Gastrocnemius medialis (tissue), 4 donors: Measurements from ENCODE around the gene FGF21. TPM values are rescaled to one million over a fixed set of nuclear protein-coding genes. Genes with fewer than 3 reads are reported as not detected.
"Not testable (repeated sequence)": the region's sequence is repeated elsewhere in the genome, so short reads cannot be mapped to it uniquely, and the experiment has no call there.

Experiments used
- ATAC-seq, 2 donors: fragments of 150-250 bp; one replicate each; pipeline ENCODE4 v1.9.1; 2016
- DNase-seq, 2 donors: peaks; one replicate each; pipeline ENCODE4 v3.0.0-alpha.2; 2019
- H3K27ac ChIP-seq, 4 donors: fragments of 200-600 bp; sonication (generic); 1 replicate in 1 of 4; 2 replicates in 3 of 4; pipeline ENCODE4 v1.5.1; 2016 to 2018; ENCODE audit warnings: mild to moderate bottlenecking in 2 of 4, moderate library complexity in 1 of 4
- H3K27me3 ChIP-seq, 3 donors: fragments of 200-600 bp; sonication (generic) in 2 of 3; 1 replicate in 1 of 3; 2 replicates in 2 of 3; pipeline versions ENCODE4 v1.5.1 to v1.6.0; 2016 to 2019; ENCODE audit warnings: mild to moderate bottlenecking in 1 of 3, moderate library complexity in 1 of 3
- H3K36me3 ChIP-seq, 2 donors: fragments of 200-600 bp; sonication (generic) in 1 of 2; one replicate each; pipeline ENCODE4 v1.5.1; 2017 to 2018
- H3K4me1 ChIP-seq, 2 donors: fragments of 200-600 bp; sonication (generic) in 1 of 2; one replicate each; pipeline ENCODE4 v1.5.1; 2016 to 2017; ENCODE audit warnings: mild to moderate bottlenecking in 2 of 2
- H3K4me3 ChIP-seq, 4 donors: fragments of 200-600 bp; sonication (generic) in 3 of 4; 1 replicate in 1 of 4; 2 replicates in 3 of 4; pipeline ENCODE4 v1.5.1; 2016 to 2019; ENCODE audit warnings: mild to moderate bottlenecking in 2 of 4
- H3K9me3 ChIP-seq, 3 donors: fragments of 200-600 bp; sonication (generic) in 2 of 3; 1 replicate in 1 of 3; 2 replicates in 2 of 3; pipeline ENCODE4 v1.5.1; 2016 to 2019
- CTCF ChIP-seq, 5 experiments: fragments of 450-650 bp in 3 of 5; fragments of 200-600 bp in 2 of 5; sonication (generic) in 2 of 5; IDR thresholded peaks in 4 of 5; conservative IDR thresholded peaks in 1 of 5; 1 replicate in 4 of 5; 2 replicates in 1 of 5; pipeline ENCODE4 v1.5.1; 2016 to 2019; ENCODE audit warnings: antibody characterized with exemption in 5 of 5, mild to moderate bottlenecking in 3 of 5, moderate library complexity in 3 of 5
- POLR2A ChIP-seq, 2 donors: fragments of 450-650 bp; IDR thresholded peaks; one replicate each; pipeline ENCODE4 v1.6.1; 2017; ENCODE audit warnings: antibody characterized with exemption in 2 of 2, mild to moderate bottlenecking in 2 of 2, moderate library complexity in 2 of 2
- in situ Hi-C, 4 donors: fragments of 200-750 bp; cut with MboI; loops; one replicate each; pipeline versions ENCODE4 v1.15.0 to v1.8.0; 2017; ENCODE audit warnings: low sequenced_read_pairs in 4 of 4
- intact Hi-C: fragments of 100-400 bp; cut with DNase I; formaldehyde crosslinking; loops from one replicate; pipeline ENCODE4 v1.15.1; 2023; ENCODE audit warnings: low total_unique reads
- total RNA-seq, 4 donors: library from RNA; depleted of rRNA; stranded (reverse); fragments of >200 nt; gene quantifications; one replicate each; pipeline versions ENCODE4 v1.1.0 to v1.2.3, GENCODE V29; 2016

The FGF21 gene
- total RNA-seq, 4 donors from 2014 or later: not detected

DNA sequence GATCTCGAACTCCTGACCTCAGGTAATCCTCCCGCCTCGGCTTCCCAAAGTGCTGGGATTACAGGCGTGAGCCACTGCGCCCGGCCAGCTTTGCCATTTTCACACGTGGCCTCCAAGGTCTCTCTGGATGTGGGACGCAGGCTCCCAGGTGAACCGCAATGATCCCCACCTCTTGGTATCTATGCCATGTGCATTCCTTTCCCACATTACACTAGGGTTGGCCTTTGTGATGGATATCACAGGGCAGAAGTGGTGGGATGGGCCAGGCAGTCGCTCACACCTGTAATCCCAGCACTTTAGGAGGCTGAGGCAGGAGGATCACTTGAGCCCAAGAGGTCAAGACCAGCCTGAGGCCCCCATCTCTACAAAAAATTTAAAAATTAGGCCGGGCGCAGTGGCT, 22.4 kb downstream of the FGF21 start:
- no peaks in the 10 kb centered on the region for H3K36me3 ChIP-seq
- no peak overlapping the region for H3K4me3 ChIP-seq
- peaks cover 11 to 16% of the 10 kb centered on the region in 2 donors for H3K4me1 ChIP-seq
- ATAC-seq: no peak
- no peak overlapping the region for H3K27ac ChIP-seq
- in situ Hi-C loops: no loop called here
- TF ChIP-seq POLR2A (IDR thresholded peaks at IDR 0.05): no peak
- no peak for TF ChIP-seq CTCF (IDR thresholded peaks at IDR 0.05 in 4 of 5, conservative IDR thresholded peaks at IDR 0.05 in 1 of 5)
- H3K9me3 ChIP-seq: no peaks in the 10 kb centered on the region
- no peak for DNase-seq
- intact Hi-C loops: no loop called here
- no peaks in the 10 kb centered on the region for H3K27me3 ChIP-seq

GRCh38 chr19:48779636-48780035, 24.3 kb downstream of the FGF21 start:
- no peak for DNase-seq
- in situ Hi-C loops: loop anchor here in 1 of 4 donors (10.0 kb wide), 1 partner anchor 195 kb away; no protein-coding TSS in a partner anchor
- intact Hi-C loops: no loop called here

GRCh38 chr19:48780631-48781391, 25.5 kb downstream of the FGF21 start:
- Histone ChIP-seq H3K4me3 (no peak overlapping the region), H3K4me1 (peaks cover 5 to 6% of the 10 kb centered on the region in 2 donors), H3K27ac (peak overlapping the region; percentile 75 to 84 (median 81)), H3K36me3 (no peaks in the 10 kb centered on the region), H3K9me3 (no peaks in the 10 kb centered on the region), H3K27me3 (no peaks in the 10 kb centered on the region)
- no peak for ATAC-seq
- intact Hi-C loops (no loop called here), in situ Hi-C loops (loop anchor here in 1 of 4 donors (10.0 kb wide), 1 partner anchor 194 kb away; no protein-coding TSS in a partner anchor)
- TF ChIP-seq CTCF (IDR thresholded peaks at IDR 0.05 in 4 of 5, conservative IDR thresholded peaks at IDR 0.05 in 1 of 5): no peak
- peak in 1 of 2 donors; percentile 45 for TF ChIP-seq POLR2A (IDR thresholded peaks at IDR 0.05)
- no peak for DNase-seq

More at GRCh38 chr19:48779636-48780035, 24.3 kb downstream of the FGF21 start:
- no peak overlapping the region for H3K4me3 ChIP-seq
- H3K4me1 ChIP-seq: peaks cover 5% of the 10 kb centered on the region in 2 donors
- ATAC-seq: no peak
- H3K36me3 ChIP-seq: no peaks in the 10 kb centered on the region
- H3K27ac ChIP-seq: peak overlapping the region in 2 of 4 donors; percentile 80 to 84
- TF ChIP-seq POLR2A (IDR thresholded peaks at IDR 0.05) (no peak), CTCF (IDR thresholded peaks at IDR 0.05 in 4 of 5, conservative IDR thresholded peaks at IDR 0.05 in 1 of 5) (no peak)
- no peaks in the 10 kb centered on the region for H3K27me3 ChIP-seq
- no peaks in the 10 kb centered on the region for H3K9me3 ChIP-seq

- Histone ChIP-seq H3K36me3 (no peaks in the 10 kb centered on the region), H3K9me3 (no peaks in the 10 kb centered on the region), H3K27ac (peak overlapping the region; percentile 85 to 89 (median 88)), H3K4me1 (peaks cover 19 to 26% of the 10 kb centered on the region in 2 donors), H3K4me3 (no peak overlapping the region), H3K27me3 (no peaks in the 10 kb centered on the region)
- intact Hi-C loops (no loop called here), in situ Hi-C loops (loop anchor here in 1 of 4 donors (10.0 kb wide), 1 partner anchor 190 kb away; no protein-coding TSS in a partner anchor)
- DNase-seq: no peak
- no peak for ATAC-seq
- no peak for TF ChIP-seq POLR2A (IDR thresholded peaks at IDR 0.05)
- TF ChIP-seq CTCF (IDR thresholded peaks at IDR 0.05 in 4 of 5, conservative IDR thresholded peaks at IDR 0.05 in 1 of 5): no peak
Measured at GRCh38 chr19:48784527-48784926, 29.2 kb downstream of the FGF21 start.

DNA sequence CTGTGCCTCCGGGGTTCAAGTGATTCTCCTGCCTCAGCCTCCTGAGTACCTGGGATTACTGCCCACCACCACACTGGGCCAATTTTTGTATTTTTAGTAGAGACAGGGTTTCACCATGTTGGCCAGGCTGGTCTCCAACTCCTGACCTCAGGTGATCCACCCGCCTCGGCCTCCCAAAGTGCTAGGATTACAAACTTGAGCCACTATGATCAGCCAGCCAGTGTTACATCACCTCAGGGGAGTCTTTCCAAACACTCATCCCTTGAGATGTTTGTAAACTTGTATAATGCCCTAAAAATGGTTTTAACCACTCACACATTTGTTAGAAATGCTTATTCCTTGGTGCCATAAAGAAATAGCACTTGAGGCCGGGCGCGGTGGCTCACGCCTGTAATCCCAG, 31.1 kb downstream of the FGF21 start:
- peak overlapping the region; percentile 85 to 89 (median 88) for H3K27ac ChIP-seq
- peak; percentile 79 to 86 for ATAC-seq

DNA sequence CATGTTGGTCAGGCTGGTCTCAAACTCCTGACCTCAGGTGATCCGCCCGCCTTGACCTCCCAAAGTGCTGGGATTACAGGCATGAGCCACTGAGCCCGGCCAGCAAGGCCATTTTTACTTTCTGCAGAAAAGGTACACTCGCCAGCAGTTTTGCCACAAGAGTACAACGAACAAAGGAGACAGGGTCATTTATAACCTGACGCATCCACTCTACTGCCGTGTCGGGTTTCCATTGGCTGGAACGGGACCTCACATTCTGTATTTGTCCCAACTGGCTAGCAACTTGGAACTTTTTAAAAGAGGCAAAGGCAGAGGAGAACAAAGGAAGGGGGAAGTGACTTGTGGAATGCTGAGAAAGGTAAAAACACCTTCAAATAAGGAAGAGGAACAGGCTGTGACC, 32.0 kb downstream of the FGF21 start:
- intact Hi-C loops: loop anchor here (2.0 kb wide), 1 partner anchor 149 kb away; no protein-coding TSS in a partner anchor
- H3K4me3 ChIP-seq, H3K27me3 ChIP-seq, H3K9me3 ChIP-seq, H3K36me3 ChIP-seq: not testable (repeated sequence)
- peaks cover 15 to 22% of the 10 kb centered on the region in 2 donors for H3K4me1 ChIP-seq
- ATAC-seq (peak in 1 of 2 donors; percentile 46), DNase-seq (peak; percentile 50 to 83)
- in situ Hi-C loops: loop anchor here in 1 of 4 donors (10.0 kb wide), 1 partner anchor 187 kb away; no protein-coding TSS in a partner anchor
- peak overlapping the region; percentile 85 to 89 (median 88) for H3K27ac ChIP-seq

More for the DNA sequence above, 31.1 kb downstream of the FGF21 start:
- not testable (repeated sequence) for H3K9me3 ChIP-seq, H3K27me3 ChIP-seq, H3K36me3 ChIP-seq, H3K4me3 ChIP-seq
- DNase-seq: peak; percentile 52 to 87
- peaks cover 15 to 26% of the 10 kb centered on the region in 2 donors for H3K4me1 ChIP-seq
- intact Hi-C loops (loop anchor here (2.0 kb wide), 1 partner anchor 148 kb away; no protein-coding TSS in a partner anchor), in situ Hi-C loops (loop anchor here in 1 of 4 donors (10.0 kb wide), 1 partner anchor 188 kb away; no protein-coding TSS in a partner anchor)
